Sigmoid colon (tissue), 4 donors: ENCODE data around the gene TRIM13.

ENCODE experiments used
- EP300 ChIP-seq, 4 donors: sonication (generic); formaldehyde crosslinking; IDR thresholded peaks; one replicate each; pipeline ENCODE4 v1.6.1; 2017; ENCODE audit warnings: antibody characterized with exemption in 4 of 4
- TF ChIP-seq, protein P1 (sequence below), 4 experiments: fragments of 450-650 bp in 3 of 4; fragments of 200-600 bp in 1 of 4; IDR thresholded peaks; one replicate each; pipeline ENCODE4 v1.5.1; 2016 to 2019; ENCODE audit warnings: antibody characterized with exemption in 4 of 4, mild to moderate bottlenecking in 3 of 4, moderate library complexity in 2 of 4

GRCh38 chr13:50052478-50052877, 55.6 kb downstream of the TRIM13 start:
- TF ChIP-seq, protein P1, sequence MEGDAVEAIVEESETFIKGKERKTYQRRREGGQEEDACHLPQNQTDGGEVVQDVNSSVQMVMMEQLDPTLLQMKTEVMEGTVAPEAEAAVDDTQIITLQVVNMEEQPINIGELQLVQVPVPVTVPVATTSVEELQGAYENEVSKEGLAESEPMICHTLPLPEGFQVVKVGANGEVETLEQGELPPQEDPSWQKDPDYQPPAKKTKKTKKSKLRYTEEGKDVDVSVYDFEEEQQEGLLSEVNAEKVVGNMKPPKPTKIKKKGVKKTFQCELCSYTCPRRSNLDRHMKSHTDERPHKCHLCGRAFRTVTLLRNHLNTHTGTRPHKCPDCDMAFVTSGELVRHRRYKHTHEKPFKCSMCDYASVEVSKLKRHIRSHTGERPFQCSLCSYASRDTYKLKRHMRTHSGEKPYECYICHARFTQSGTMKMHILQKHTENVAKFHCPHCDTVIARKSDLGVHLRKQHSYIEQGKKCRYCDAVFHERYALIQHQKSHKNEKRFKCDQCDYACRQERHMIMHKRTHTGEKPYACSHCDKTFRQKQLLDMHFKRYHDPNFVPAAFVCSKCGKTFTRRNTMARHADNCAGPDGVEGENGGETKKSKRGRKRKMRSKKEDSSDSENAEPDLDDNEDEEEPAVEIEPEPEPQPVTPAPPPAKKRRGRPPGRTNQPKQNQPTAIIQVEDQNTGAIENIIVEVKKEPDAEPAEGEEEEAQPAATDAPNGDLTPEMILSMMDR (IDR thresholded peaks at IDR 0.05) = no peak
- no peak for TF ChIP-seq EP300 (IDR thresholded peaks at IDR 0.05)
